Trophoblast cell (in vitro differentiated cells and primary cell): ENCODE results near the gene MAP4K5.

ENCODE experiments used
- DNase-seq, 2 donors: peaks; one replicate each; pipeline ENCODE4 v3.0.0-alpha.2; 2016
- H2AFZ ChIP-seq: 2 replicates; pipeline ENCODE4 v1.6.1; 2013; ENCODE audit warnings: low read length, moderate library complexity, mild to moderate bottlenecking; ENCODE audit not compliant: insufficient read depth, poor library complexity
- H2AK5ac ChIP-seq: 2 replicates; pipeline ENCODE4 v1.6.1; 2013; ENCODE audit warnings: mild to moderate bottlenecking, low read length
- H2BK120ac ChIP-seq: 2 replicates; pipeline ENCODE4 v1.6.1; 2013; ENCODE audit warnings: low read length, mild to moderate bottlenecking, moderate library complexity; ENCODE audit not compliant: insufficient read depth, poor library complexity
- H2BK12ac ChIP-seq: 2 replicates; pipeline ENCODE4 v1.6.1; 2013; ENCODE audit warnings: mild to moderate bottlenecking, low read length, moderate library complexity
- H2BK5ac ChIP-seq: 2 replicates; pipeline ENCODE4 v1.6.1; 2013; ENCODE audit warnings: low read length, low read depth, moderate library complexity, mild to moderate bottlenecking; ENCODE audit not compliant: poor library complexity
- H3K14ac ChIP-seq: 2 replicates; pipeline ENCODE4 v1.6.1; 2013; ENCODE audit warnings: mild to moderate bottlenecking, low read length
- H3K18ac ChIP-seq: 2 replicates; pipeline ENCODE4 v1.6.1; 2013; ENCODE audit warnings: mild to moderate bottlenecking, low read length
- H3K23ac ChIP-seq: 2 replicates; pipeline ENCODE4 v1.6.1; 2013; ENCODE audit warnings: low read length
- H3K27ac ChIP-seq: 2 replicates; pipeline ENCODE4 v1.5.1; 2013; ENCODE audit warnings: low read depth, mild to moderate bottlenecking, inconsistent platforms, low read length, moderate library complexity
- H3K27me3 ChIP-seq: 2 replicates; pipeline ENCODE4 v1.6.1; 2013; ENCODE audit warnings: inconsistent platforms, mild to moderate bottlenecking, low read length, moderate library complexity; ENCODE audit not compliant: insufficient read depth
- H3K36me3 ChIP-seq, 2 experiments: 1 replicate in 1 of 2; 2 replicates in 1 of 2; pipeline ENCODE4 v1.6.1; 2013; ENCODE audit warnings: low read length in 2 of 2, mild to moderate bottlenecking in 2 of 2, moderate library complexity in 1 of 2; ENCODE audit not compliant: insufficient read depth in 2 of 2, control insufficient read depth in 1 of 2
- H3K4ac ChIP-seq: 2 replicates; pipeline ENCODE4 v1.6.1; 2013; ENCODE audit warnings: low read depth, mild to moderate bottlenecking, low read length, moderate library complexity
- H3K4me1 ChIP-seq, 2 experiments: 1 replicate in 1 of 2; 2 replicates in 1 of 2; pipeline ENCODE4 v1.6.1; 2013; ENCODE audit warnings: low read length in 2 of 2, mild to moderate bottlenecking in 2 of 2, moderate library complexity in 1 of 2; ENCODE audit not compliant: insufficient read depth in 2 of 2, control insufficient read depth in 1 of 2
- H3K4me2 ChIP-seq: 2 replicates; pipeline ENCODE4 v1.6.1; 2013; ENCODE audit warnings: inconsistent platforms, mild to moderate bottlenecking, low read length, moderate library complexity
- H3K4me3 ChIP-seq: 2 replicates; pipeline ENCODE4 v1.5.1; 2013; ENCODE audit warnings: mild to moderate bottlenecking, low read depth, low read length, inconsistent platforms
- H3K79me1 ChIP-seq: one replicate; pipeline ENCODE4 v1.6.1; 2013; ENCODE audit warnings: low read length
- H3K79me2 ChIP-seq: 2 replicates; pipeline ENCODE4 v1.6.1; 2013; ENCODE audit warnings: low read length, mild to moderate bottlenecking; ENCODE audit not compliant: control insufficient read depth, insufficient read depth, poor library complexity
- H3K9ac ChIP-seq: 2 replicates; pipeline ENCODE4 v1.6.1; 2013; ENCODE audit warnings: mild to moderate bottlenecking, low read length
- H3K9me3 ChIP-seq: 2 replicates; pipeline ENCODE4 v1.6.1; 2013; ENCODE audit warnings: low read depth, mild to moderate bottlenecking, control low read depth, inconsistent platforms, low read length; ENCODE audit not compliant: insufficient read depth
- H4K12ac ChIP-seq: 2 replicates; pipeline ENCODE4 v1.6.1; 2013; ENCODE audit warnings: low read depth, mild to moderate bottlenecking, low read length, moderate library complexity
- H4K8ac ChIP-seq: 2 replicates; pipeline ENCODE4 v1.6.1; 2013; ENCODE audit warnings: low read depth, mild to moderate bottlenecking, low read length, moderate library complexity
- H4K91ac ChIP-seq: one replicate; pipeline ENCODE4 v1.6.1; 2013; ENCODE audit warnings: low read depth, mild to moderate bottlenecking, low read length, moderate library complexity
- WGBS: extraction: QIAGEN DNeasy Blood & Tissue Kit; methylation state at CpG from one replicate; pipeline ENCODE4 v1.1.7; 2013; ENCODE audit warnings: missing lambda C conversion rate; ENCODE audit not compliant: insufficient read length, insufficient coverage; ENCODE audit errors: extremely low coverage; 5-methylcytosine and 5-hydroxymethylcytosine counted together

The MAP4K5 gene

DNA sequence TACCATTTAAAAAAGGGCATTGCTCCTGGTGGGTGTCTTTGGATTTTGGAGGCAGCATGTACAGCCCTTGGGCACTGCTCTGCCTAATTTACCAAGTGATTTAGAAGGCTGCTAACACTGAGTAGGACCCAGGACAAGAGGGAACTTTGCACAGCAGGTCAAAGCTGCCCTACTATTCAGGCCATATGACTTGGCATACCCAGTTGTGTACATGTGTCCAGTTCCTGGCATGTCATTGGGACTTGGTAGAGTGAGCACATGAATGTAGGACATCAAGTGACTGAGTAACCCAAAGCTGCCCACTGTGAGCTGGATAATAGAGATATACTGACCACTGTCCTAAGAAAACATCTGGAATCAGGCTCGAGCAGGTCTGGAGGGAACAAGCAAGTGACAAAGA lies 151.4 kb downstream of the MAP4K5 start:
- no peaks in the 10 kb centered on the region for H3K36me3 ChIP-seq
- H3K4me3 ChIP-seq = no peak overlapping the region
- no peak overlapping the region for H3K14ac ChIP-seq
- WGBS = no CpG with 5 or more reads among the region's 1 CpG
- H2AFZ ChIP-seq = no peak overlapping the region
- no peak overlapping the region for H3K4me2 ChIP-seq
- H4K12ac ChIP-seq = no peak overlapping the region
- H3K4me1 ChIP-seq = no peaks in the 10 kb centered on the region
- H3K9me3 ChIP-seq = peaks cover 1% of the 10 kb centered on the region
- H3K79me2 ChIP-seq = no peaks in the 10 kb centered on the region
- H3K23ac ChIP-seq = peak overlapping the region; percentile 32
- H3K27ac ChIP-seq = no peak overlapping the region
- no peak overlapping the region for H4K8ac ChIP-seq
- no peak overlapping the region for H4K91ac ChIP-seq
- H3K18ac ChIP-seq = no peak overlapping the region
- H3K79me1 ChIP-seq = no peaks in the 10 kb centered on the region
- no peak overlapping the region for H2BK5ac ChIP-seq
- DNase-seq = no peak
- H2BK120ac ChIP-seq = no peak overlapping the region
- no peak overlapping the region for H2AK5ac ChIP-seq
- no peak overlapping the region for H3K4ac ChIP-seq
- no peak overlapping the region for H2BK12ac ChIP-seq
- H3K27me3 ChIP-seq = no peaks in the 10 kb centered on the region
- no peak overlapping the region for H3K9ac ChIP-seq

DNA sequence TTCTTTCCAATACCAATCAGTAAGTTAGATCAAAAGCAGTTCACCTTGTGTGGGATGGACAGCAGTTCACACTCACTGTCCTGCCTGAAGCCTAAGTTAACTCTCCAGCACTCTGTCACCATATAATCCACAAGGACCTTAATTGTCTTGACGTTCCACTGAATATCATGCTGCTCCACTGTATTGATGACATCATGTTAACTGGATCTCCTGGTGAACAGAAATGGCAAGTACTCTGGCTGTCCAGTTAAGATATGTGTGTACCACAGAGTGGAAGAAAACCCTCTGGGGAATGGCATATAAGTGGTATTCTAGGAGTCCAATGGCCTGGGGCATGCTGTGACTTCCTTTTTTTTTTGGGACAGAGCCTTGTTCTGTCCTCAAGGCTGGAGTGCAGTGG lies 151.9 kb downstream of the MAP4K5 start:
- Histone ChIP-seq H3K27me3 (no peaks in the 10 kb centered on the region), H3K18ac (no peak overlapping the region), H3K27ac (no peak overlapping the region), H2BK12ac (no peak overlapping the region), H3K23ac (no peak overlapping the region), H2AK5ac (no peak overlapping the region), H4K8ac (no peak overlapping the region), H3K9ac (no peak overlapping the region), H2AFZ (no peak overlapping the region), H3K79me1 (no peaks in the 10 kb centered on the region), H3K9me3 (peaks cover 1% of the 10 kb centered on the region), H3K36me3 (no peaks in the 10 kb centered on the region), H3K4me3 (no peak overlapping the region), H4K91ac (no peak overlapping the region), H3K14ac (no peak overlapping the region), H3K79me2 (no peaks in the 10 kb centered on the region), H3K4me1 (no peaks in the 10 kb centered on the region), H4K12ac (no peak overlapping the region), H2BK5ac (no peak overlapping the region), H2BK120ac (no peak overlapping the region), H3K4me2 (no peak overlapping the region), H3K4ac (no peak overlapping the region)
- WGBS = no CpG with 5 or more reads among the region's 1 CpG
- no peak for DNase-seq

- Histone ChIP-seq H4K12ac (no peak overlapping the region), H3K4ac (no peak overlapping the region), H3K4me3 (no peak overlapping the region), H3K18ac (no peak overlapping the region), H3K36me3 (no peaks in the 10 kb centered on the region), H3K9ac (no peak overlapping the region), H2AFZ (no peak overlapping the region), H4K8ac (no peak overlapping the region), H3K14ac (no peak overlapping the region), H3K27ac (no peak overlapping the region), H3K79me1 (no peaks in the 10 kb centered on the region), H2BK5ac (no peak overlapping the region), H3K4me1 (no peaks in the 10 kb centered on the region), H2BK120ac (no peak overlapping the region), H3K27me3 (no peaks in the 10 kb centered on the region), H4K91ac (no peak overlapping the region), H3K23ac (no peak overlapping the region), H3K79me2 (no peaks in the 10 kb centered on the region), H3K4me2 (no peak overlapping the region), H3K9me3 (peaks cover 1% of the 10 kb centered on the region), H2AK5ac (no peak overlapping the region), H2BK12ac (no peak overlapping the region)
- peak; percentile 5 to 51 for DNase-seq
- no CpG with 5 or more reads among the region's 2 CpGs for WGBS
Measured at GRCh38 chr14:50379563-50379962, 152.8 kb downstream of the MAP4K5 start.

- Histone ChIP-seq H4K8ac (no peak overlapping the region), H3K9ac (no peak overlapping the region), H2AK5ac (no peak overlapping the region), H4K12ac (no peak overlapping the region), H2BK120ac (no peak overlapping the region), H3K27me3 (no peaks in the 10 kb centered on the region), H4K91ac (no peak overlapping the region), H3K4me1 (no peaks in the 10 kb centered on the region), H3K9me3 (peaks cover 1% of the 10 kb centered on the region), H3K4me3 (no peak overlapping the region), H3K4ac (no peak overlapping the region), H3K79me1 (no peaks in the 10 kb centered on the region), H3K4me2 (no peak overlapping the region), H3K23ac (no peak overlapping the region), H2BK12ac (no peak overlapping the region), H3K14ac (no peak overlapping the region), H2AFZ (no peak overlapping the region), H3K79me2 (no peaks in the 10 kb centered on the region), H3K27ac (no peak overlapping the region), H2BK5ac (no peak overlapping the region), H3K36me3 (no peaks in the 10 kb centered on the region), H3K18ac (no peak overlapping the region)
- no peak for DNase-seq
- WGBS = no CpG with 5 or more reads among the region's 4 CpGs
Measured at GRCh38 chr14:50377550-50378085, 154.8 kb downstream of the MAP4K5 start.
